ENCODE results near the gene USP24. TPM values are rescaled to one million over a fixed set of nuclear protein-coding genes. Genes with fewer than 3 reads are reported as not detected.

Gene USP24
- polyA plus RNA-seq, 4 donors, result 36.7 to 61.4 (median 45.2) TPM

DNA sequence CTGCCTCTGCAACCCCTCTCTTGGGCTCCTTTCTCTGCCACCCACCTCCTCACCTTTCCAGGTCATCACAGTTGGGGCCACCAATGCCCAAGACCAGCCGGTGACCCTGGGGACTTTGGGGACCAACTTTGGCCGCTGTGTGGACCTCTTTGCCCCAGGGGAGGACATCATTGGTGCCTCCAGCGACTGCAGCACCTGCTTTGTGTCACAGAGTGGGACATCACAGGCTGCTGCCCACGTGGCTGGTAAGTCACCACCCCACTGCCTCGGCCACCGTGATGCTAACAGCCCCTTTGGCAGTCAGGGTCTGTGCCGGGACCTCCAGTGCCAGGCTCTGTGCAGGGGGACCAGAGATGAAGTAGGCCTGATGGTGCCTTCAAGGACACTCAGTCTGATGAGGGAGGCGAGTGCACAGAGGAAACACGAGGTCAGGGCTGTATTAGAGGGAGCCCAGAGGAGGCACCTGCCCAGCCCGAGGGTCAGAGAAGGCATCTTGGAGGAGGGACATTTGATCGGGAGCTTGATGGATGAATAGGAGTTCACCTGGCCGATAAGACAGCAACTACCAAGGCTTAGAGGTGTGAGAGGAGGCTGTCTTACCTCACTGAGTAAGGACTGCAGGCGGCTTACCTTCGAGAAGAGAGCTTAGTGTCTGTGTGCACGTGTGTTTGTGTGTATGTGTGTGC is 157.8 kb downstream of the USP24 start:
- no peak for DNase-seq (ENCODE audit: low read depth in 4 of 4, low spot score in 2 of 4)

DNA sequence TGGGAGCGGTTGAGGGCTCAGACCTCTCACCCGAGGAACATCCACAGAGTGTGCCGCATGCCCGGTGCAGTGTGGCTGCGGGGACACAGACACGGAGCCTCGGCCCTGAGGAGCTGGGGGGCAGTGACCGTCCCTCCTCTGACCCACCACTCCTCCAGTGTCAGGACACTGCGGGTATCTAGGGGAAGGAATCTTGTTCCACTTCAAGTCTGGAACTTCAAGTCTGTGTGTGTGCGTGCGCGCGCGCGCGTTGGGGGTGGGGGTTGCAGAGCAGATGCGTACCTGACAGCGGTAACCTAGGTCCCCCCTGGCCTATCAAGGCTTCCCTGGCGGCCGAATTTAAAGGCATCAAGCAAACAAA is 158.6 kb downstream of the USP24 start:
- DNase-seq (ENCODE audit: low read depth in 4 of 4, low spot score in 2 of 4), result no peak

DNA sequence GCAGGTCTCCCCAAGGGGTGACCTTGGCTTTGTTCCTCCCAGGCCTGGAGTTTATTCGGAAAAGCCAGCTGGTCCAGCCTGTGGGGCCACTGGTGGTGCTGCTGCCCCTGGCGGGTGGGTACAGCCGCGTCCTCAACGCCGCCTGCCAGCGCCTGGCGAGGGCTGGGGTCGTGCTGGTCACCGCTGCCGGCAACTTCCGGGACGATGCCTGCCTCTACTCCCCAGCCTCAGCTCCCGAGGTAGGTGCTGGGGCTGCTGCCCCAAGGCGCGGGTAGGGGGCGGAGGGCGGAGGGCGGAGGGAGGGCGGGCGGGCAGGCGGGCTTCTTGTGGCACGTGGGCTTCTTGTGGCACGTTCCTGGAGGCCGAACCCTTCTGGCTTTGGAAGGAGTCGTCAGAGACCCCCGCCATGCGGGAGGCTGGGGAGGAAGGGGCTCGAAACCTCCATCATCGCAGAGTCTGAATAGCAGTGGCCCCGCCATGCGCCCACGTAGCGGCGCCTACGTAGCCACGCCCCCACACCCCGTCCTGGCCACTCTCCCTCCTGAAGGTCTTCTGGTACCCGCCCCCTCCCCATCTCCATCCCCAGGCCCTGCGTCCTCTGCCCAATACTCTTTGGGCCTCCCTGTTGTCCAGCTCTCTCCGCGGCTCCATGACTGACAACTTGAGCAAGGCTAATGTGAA is 159.1 kb downstream of the USP24 start:
- DNase-seq (ENCODE audit: low read depth in 4 of 4, low spot score in 2 of 4), result no peak

DNA sequence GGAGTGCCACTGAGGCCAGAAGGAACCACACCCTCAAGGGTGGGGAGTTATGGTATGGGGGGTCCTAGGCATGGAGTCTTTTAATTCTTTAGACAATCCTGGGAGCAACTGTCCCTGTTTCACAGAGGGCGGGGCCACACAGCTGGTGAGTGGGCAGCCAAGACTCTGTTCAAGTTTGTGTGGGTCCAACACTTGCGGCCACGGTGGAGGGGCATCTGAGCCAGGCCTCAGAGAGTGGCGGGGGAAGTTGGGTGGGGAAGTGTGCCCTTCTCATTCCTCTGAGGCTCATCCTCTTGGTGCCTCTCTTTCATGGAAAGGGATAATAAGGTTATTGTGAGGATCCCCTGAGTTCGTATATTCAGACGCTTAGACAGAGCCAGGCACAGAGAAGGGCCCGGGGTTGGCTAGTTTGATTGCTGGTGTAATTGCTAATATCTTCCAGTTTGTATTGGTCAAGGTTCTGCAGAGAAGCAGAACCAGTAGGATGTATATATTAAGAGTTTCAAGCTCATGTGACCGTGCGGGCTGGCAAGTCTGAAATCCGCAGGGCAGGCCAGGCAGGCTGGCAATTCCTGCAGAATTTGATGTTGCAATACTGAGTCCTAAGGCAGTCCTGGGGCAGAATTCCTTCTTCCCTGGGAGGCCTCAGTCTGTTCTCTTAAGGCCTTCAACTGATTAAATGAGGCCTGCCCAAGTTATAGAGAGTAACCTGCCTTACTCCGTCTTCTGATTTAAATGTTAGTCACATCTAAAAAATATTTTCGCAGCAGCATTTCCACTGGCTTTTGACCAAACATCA is 159.9 kb downstream of the USP24 start:
- DNase-seq (ENCODE audit: low read depth in 4 of 4, low spot score in 2 of 4), result no peak

DNA sequence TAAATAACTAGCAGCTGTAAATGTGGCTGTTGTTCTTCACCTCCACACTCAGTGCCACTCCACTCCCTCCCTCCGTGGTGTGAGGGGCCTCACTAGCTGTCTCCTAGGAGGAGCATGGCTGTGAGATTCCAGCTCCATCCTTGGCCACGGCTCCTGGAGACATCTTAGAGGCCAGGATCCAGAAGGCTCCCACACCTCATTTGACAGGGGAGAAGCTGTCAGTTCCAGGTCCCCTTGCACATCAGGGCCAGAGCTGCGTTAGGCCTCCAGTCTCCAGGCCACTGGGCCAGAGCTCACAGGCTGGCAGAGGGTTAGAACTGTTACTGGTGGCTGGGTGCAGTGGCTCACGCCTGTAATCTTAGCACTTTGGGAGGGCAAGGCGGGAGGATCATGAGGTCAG is 160.8 kb downstream of the USP24 start:
- DNase-seq (ENCODE audit: low read depth in 4 of 4, low spot score in 2 of 4), result no peak

DNA sequence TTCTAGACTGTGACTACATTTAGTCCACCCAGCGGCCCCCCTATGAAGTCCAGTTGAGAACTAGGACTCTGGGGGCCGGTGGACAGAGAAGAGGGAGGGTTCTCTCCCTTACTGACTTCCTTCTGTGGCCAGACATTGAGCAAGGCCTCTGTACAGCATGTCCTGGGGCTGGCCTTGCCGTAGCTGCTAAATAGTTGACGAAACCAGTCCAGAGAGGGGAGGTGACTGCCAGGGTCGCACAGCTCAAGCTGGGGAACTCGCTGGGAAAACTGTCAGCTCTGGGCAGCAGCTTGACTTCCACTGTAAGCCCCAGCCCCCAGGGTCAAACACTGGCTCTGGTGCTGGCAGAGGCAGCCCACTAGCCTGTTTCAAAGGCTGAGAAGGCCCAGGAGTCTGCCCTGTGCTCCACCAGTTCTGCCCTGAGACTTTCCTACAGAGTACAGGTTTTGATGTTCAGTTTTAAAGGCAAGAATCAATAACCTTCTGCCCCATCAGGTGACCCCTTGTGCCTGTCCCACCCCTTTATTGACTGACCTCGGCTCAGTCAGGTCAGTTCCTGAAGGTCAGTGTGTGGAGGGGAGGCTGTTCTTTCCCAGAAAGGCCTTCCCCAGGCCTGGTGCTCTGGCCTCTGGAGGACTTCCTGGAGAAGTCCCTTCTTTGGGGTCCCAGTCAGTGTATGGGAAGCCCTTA is 161.8 kb downstream of the USP24 start:
- DNase-seq (ENCODE audit: low read depth in 4 of 4, low spot score in 2 of 4), result no peak

DNA sequence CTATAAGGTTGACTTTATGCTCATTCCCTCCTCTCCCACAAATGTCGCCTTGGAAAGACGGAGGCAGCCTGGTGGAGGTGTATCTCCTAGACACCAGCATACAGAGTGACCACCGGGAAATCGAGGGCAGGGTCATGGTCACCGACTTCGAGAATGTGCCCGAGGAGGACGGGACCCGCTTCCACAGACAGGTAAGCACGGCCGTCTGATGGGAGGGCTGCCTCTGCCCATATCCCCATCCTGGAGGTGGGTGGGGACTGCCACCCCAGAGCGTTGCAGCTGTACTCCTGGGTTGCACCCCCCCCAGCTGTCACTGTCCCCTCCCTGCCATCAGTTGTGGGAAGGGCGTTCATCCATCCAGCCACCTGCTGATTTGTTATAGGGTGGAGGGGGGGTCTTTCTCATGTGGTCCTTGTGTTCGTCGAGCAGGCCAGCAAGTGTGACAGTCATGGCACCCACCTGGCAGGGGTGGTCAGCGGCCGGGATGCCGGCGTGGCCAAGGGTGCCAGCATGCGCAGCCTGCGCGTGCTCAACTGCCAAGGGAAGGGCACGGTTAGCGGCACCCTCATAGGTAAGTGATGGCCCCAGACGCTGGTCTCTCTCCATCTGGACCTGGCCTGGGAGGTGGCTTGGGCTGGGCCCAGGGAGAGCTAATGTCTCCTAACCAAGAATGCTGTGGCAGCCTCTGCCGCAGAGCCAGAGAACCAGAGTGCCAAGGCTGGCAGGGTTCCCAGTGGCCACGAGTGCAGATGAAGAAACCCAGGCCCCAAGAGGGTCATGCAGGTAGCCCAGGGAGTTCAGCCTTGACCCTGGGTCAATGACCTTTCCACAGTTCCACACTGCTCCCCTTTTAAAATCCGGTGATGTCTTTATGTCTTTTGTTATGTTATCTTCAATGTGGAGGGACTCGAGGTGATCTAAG is 162.7 kb downstream of the USP24 start:
- DNase-seq (ENCODE audit: low read depth in 4 of 4, low spot score in 2 of 4), result no peak

DNA sequence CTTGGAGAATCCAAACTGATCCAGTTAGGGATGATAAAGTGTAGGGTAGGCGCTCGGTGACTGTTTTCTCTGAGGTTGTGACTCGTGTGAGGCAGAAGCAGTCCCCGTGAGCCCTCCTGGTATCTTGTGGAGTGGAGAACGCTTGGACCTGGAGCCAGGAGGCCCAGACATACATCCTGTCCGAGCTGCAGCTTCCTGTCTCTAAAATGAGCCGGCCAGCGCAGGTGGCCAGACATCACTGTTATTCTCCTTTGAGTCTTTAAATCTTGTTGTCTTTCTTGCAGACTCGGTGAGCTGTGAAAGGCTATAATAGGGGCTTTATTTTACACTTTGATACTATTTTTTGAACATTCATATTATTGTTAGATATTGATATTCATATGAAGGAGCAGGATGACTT is 163.5 kb downstream of the USP24 start:
- no peak for DNase-seq (ENCODE audit: low read depth in 4 of 4, low spot score in 2 of 4)

DNA sequence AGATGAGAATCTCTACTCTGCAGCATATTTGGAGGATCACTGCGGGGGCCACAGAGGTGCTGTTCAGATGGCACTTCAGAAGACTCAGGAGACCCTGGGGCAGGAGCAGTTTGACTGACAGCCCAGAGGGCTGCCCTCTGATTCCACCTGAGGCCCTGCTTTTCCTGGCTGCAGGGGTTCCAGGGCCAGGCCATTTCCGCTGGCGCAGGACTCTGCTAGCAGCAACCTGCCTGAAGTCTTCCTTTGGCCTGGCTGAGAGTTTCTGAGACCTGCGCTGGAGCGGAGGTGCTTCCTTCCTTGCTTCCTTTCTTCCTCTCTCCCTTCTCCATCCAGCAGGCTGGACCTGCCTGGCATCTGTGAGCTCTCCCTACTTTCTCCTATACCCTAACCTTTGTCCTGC is 164.0 kb downstream of the USP24 start:
- no peak for DNase-seq (ENCODE audit: low read depth in 4 of 4, low spot score in 2 of 4)

DNA sequence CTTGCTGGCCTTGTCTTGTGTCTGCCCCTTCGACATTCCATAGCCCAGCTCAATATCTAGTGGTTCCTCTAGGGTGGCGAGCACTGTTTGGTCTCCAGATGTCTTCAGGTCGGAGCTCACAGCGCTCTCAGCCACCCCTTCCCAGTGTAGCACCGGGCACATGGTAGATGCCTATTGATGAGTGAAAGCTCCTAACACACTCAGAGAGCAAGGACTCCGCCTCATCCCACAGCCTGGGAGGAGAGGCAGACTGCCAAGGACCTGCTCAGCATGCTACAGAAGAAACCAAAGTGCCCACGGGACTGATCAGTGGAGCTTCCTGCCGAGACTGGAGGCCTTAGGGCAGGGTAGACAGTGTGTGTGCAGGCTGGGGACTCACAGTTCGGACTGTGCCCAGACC is 164.9 kb downstream of the USP24 start:
- no peak for DNase-seq (ENCODE audit: low read depth in 4 of 4, low spot score in 2 of 4)

DNA sequence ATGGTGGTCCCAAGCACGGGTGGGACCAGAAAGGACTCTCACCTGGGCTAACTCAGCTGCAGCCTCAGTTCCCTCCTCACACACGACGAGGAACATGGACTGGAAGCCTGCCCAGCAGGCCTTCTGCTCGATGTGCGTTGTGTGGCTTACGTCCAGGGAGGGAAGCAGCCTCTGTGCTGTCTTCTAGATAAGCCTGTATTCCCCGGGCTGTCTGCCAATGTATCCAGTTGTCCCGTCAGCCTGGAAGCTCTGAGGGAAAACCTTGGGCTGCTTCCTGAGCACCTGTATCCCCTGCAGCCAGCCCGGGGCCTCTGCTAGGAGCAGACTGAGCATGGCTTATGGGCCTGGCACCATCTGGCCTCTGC is 165.3 kb downstream of the USP24 start:
- DNase-seq (ENCODE audit: low read depth in 4 of 4, low spot score in 2 of 4), result no peak

DNA sequence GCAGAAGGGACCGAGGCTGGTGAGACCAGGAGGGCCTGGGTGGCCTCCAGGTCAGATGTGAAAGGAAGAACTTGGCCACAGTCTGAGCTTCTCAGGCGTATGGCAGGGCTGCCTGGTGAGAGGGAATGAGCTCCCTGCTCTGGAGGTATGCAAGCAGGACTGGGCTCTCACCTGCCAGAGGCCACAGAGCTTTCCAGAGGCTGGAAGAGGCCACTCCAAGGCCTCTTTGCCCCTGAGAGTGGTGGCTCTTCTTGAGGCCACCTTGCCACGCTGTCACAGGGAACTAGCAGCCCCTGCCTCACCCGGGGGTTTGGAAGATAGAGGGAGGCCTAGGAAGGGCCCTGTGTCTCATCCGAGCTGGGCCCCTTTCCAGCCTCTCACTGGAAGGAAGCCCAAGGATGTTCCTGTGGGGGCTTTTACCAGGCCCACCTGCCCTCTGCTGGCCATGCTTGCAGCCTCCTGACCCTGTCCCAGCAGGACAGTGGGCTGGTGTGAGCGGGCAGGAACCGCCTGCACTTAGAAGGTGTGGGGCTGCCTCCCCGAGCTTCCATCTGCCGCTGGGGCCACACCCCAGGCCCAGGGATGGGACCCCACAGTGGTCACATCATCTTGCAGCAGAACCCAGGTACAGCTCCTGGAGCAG is 165.8 kb downstream of the USP24 start:
- no peak for DNase-seq (ENCODE audit: low read depth in 4 of 4, low spot score in 2 of 4)

DNA sequence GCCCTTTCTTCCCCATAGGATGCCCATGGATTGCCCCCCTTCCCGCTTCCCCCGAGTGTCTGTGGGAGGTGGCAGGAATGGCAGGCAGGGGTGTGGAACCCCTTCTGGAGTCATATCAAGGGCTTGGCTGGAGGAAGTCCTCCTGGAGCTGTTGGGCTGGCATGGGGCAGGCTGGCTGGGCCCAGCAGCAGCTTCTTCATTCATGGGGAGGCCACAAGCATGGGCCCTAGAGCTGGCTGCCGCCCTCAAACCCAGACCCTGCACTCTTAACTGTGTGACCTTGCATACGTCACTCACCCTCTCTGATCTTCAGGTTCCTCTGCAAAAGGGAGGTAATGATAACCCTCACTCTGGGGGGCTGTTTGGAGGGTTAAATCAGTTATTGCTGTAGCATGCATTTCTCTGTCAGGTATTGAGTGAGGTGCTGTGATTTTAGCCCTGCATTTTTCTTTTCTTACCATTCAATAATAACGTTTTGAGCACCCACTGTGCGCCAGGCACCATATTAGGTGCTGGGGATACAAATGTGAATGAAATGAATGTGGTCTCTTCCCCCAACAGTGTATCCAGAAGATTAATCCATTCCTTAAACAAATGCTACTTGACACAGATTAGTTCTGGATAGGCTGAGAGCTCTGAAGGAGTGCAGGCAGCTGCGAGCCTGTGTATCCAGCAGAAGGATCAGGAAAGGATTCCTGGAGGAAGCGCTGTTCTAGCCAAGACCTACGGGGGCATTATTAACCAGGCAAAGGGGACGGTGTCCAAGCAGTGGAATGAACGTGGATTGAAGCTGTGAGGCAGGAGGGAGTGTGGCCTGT is 166.5 kb downstream of the USP24 start:
- DNase-seq (ENCODE audit: low read depth in 4 of 4, low spot score in 2 of 4), result no peak

DNA sequence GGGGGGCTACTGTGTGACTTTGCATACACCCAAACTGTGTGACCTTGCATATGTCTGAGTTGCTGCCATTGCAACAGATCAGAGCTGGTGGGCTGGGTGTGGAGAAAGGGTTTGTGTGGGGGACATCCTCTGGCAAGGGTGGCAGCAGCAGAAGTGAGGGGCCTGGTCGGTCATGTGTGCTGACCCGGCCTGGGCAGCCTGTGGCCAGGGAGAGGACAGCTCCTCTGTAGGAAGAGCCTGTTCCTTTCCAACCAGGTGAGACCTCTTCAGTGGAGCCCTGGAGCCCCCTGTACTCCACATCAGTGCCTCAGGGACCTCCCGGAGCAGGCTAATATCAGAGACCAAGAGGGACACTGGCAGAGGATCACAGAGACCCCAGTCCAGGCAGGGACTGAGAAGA is 167.6 kb downstream of the USP24 start:
- DNase-seq (ENCODE audit: low read depth in 4 of 4, low spot score in 2 of 4), result no peak

DNA sequence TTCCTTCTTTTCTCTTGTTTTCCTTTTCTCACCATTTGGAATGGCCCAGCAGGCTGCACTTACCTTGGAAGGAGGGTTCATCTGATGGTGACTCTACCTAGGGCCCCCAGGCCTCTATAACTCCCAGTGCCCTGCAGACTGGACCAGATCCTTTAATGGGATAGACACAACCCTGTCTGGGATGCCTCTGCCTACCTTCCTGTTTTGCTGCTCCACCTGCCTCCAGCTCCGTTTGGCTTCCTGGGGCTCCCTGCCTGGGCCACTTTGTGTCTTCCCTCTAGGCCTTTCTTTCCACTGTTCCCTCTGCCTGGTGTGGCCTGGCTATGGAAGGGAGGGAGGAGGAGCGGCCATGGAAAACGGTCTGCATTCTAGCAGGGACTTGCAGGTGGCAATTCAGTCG is 168.3 kb downstream of the USP24 start:
- DNase-seq (ENCODE audit: low read depth in 4 of 4, low spot score in 2 of 4), result no peak

DNA sequence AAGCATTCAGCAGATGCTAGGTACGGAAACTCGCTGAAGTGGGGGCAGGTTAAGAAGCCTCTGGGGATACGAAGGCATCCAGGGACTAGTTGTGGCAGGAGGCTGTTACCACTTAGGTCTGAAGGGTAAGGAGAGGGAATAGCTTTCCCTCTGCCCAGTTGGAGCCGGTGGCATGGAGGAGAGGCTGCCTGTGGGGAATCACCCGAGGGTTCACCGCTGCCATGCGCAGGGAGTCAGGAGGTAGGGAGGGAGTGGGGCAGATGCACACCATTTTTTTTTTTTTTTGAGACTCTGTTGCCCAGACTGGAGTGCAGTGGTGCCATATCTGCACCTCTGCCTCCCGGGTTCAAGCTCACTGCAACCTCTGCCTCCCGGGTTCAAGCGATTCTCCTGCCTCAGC is 169.7 kb downstream of the USP24 start:
- no peak for DNase-seq (ENCODE audit: low read depth in 4 of 4, low spot score in 2 of 4)

DNA sequence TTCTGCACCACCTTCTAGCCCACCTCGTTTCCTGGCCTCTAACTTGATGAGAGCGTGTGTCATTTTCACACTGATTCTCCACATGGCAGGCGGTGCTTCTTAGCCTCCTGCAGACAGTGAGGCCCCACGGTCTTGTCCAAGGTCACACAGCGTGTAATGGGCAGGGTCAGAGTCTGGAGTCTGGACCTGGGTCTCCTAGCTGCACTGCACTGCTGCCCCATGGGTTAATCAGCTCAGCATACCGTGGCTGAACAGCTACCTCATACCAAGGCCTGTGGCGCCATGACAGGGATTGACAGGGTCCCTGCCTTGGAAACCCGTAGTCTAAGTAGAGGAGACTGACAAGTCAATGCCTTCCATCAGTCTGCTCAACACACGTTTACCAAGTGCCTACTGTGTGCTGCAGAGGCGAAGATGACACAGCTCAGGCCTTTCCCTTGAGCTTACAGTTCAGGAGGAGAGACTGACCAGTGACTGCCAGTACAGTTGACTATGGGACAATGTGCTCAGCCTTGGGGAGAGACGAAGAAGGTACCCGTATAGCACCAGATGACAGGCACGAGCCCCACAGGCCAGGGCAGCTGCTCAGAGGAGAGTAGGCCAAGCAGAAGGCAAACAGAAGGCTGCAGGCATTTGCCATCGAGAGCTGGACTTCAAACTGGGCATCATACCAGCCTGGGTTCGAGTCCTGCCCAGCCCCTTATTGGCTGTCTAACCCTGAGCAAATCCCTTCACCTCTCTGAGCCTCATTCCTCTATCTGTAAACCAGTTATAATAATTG is 170.4 kb downstream of the USP24 start:
- DNase-seq (ENCODE audit: low read depth in 4 of 4, low spot score in 2 of 4), result no peak

DNA sequence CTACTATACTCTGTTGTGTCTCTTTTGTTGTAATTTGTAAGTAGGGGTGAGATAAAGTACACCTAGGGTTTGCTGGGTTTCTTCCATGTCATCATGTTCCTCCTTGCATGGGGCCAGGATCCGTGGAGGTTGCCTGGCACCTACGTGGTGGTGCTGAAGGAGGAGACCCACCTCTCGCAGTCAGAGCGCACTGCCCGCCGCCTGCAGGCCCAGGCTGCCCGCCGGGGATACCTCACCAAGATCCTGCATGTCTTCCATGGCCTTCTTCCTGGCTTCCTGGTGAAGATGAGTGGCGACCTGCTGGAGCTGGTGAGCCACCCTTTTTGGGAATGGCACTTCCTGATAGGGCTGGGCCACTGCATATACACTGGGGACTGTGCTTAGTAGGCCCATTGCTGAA is 171.4 kb downstream of the USP24 start:
- DNase-seq (ENCODE audit: low read depth in 4 of 4, low spot score in 2 of 4), result no peak
